HG03520 (cell line): ENCODE measurements around the gene SPATA31A1.
"Not testable (repeated sequence)": the region's sequence is repeated elsewhere in the genome, so short reads cannot be mapped to it uniquely, and the experiment has no call there.

Experiments used
- ATAC-seq: cut with Tn5 transposase; IDR thresholded peaks from one replicate; pipeline ENCODE4 v1.9.1; 2021; ENCODE audit warnings: mild to moderate bottlenecking, moderate library complexity; ENCODE audit not compliant: unreplicated experiment

SPATA31A1 gene

DNA sequence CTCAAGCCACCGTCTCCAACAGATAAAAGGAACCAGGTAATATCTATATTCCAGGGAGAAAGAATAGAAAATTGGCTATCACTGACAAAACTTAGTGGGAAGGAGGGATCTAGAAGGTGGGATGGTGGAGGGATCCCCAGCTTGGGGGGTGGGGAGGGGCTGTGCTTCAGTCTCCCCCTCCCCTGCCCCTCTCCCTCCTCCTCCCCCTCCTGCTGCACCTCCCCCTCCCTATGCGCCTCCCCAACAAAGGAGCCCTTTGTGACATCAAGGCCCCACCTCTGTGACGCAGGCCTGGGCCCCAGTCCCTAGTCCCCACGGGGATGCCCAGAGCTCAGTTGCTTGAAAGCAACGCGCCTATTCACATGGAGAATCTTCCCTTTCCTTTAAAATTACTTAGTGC lies at the start of gene SPATA31A1:
Gene SPATA31A1 (plus strand): TSS at position 301 of the 400 bp plus-strand sequence. CDS start 62 bp downstream, at position 363.
- ATAC-seq = not testable (repeated sequence)

DNA sequence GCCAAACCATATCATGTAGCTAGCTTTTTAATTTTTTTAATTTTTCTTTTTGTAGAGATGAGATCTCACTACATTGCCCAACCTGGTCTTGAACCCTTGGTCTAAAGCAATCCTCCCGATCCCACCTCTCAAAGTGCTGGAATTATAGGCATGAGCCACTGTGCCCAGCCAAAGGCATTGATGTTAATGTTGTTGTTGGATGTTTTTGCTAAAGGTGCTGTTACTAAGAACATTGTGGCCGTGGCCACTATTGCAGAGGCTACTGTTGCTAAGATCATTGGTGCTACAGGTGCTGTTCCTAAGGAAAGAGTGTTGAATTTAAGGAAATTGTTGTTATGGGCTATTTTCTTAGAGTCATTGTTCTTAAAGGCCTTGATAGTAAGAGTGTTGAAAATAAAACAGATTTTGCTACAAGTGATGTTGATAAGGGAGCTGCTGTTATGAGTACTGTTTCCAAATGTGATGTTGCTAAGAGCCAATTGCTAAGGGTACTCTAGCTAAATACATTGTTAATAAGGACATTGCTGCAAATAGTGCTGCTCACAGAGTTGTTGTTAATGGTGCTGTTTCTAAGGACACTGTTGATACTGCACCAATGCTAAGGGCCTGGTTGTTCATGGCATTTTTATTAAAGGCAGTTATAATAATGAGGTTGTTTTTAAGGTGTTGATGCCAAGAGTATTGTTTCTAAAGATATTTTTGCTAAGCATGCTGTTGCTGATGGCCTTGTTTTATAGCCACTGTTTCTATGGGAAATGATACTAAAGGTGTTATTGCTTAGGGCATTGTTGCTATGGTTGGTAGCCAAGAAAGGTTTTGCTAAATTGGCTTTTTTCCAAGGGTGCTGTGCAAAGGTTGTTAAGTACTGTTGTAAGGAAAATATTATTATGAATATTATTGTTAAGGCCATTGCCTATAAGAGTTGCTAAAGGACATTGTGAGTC lies 52.1 kb downstream of the SPATA31A1 start:
- ATAC-seq = not testable (repeated sequence)

DNA sequence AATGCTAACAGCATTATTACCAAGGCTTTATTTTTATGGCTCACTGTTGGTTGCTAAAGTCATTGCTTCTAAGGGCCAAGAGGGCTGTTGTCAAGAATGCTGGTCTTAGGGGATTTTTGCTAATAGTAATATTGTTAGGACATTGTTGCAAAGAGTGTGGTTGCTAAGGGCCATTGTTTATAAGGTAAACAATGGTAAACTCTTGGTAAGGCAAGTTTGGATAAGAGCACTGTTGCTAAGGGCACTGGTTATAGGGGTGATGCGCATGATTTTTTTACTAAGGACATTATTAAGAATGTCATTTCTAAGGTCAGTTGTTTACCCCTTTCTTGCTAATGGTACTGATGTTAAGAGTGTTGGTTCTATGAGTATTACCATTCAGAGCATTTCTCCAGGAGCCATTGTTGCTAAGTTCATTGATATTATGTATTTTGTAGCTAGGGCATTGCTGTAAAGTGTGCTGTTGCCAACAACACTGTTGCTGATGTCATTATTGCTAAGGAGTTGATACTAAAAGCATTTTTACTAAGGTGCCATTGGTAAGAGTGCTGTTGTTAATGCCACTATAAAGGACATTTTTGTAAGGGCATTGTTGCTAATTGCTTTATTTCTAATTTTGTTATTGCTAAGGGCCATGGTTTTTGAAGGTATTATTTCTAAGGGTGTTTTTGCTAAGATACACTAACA lies 55.9 kb downstream of the SPATA31A1 start:
- ATAC-seq = not testable (repeated sequence)
